ENCODE results near the gene METTL15.

METTL15 gene

GRCh38 chr11:28108958-28109357, 770 bp downstream of the METTL15 start:
- peaks cover 0 to 25% of the 10 kb centered on the region in 2 donors for H3K36me3 ChIP-seq (replicated peaks in 1 of 2; ENCODE audit: control insufficient read depth in 2 of 2, insufficient read depth in 2 of 2, low read length in 2 of 2)
- H2AK5ac ChIP-seq (ENCODE audit: low read depth, low read length) = no peak overlapping the region
- H3K23ac ChIP-seq (ENCODE audit: low read depth, low read length, poor library complexity) = no peak overlapping the region
- no peak overlapping the region for H3K18ac ChIP-seq (ENCODE audit: low read length)
- H2BK12ac ChIP-seq (ENCODE audit: low read length) = no peak overlapping the region
- peaks cover 2 to 13% of the 10 kb centered on the region in 2 donors for H3K4me1 ChIP-seq (ENCODE audit: control insufficient read depth in 2 of 2, insufficient read depth in 1 of 2, low read depth in 1 of 2, low read length in 2 of 2)
- DNase-seq (ENCODE audit: low spot score) = no peak
- WGBS, 2 donors (ENCODE audit: extremely low coverage in 2 of 2, insufficient read length in 2 of 2, insufficient replicate concordance in 1 of 2) = no CpG with 5 or more reads among the region's 3 CpGs
- H3K14ac ChIP-seq (ENCODE audit: low read length) = no peak overlapping the region
- no peak overlapping the region for H3K4ac ChIP-seq (ENCODE audit: low read length)
- no peak overlapping the region for H3K27ac ChIP-seq (replicated peaks; ENCODE audit: low read length)
- H3K79me1 ChIP-seq (ENCODE audit: low read depth, low read length) = no peaks in the 10 kb centered on the region
- no peak overlapping the region for H3K9ac ChIP-seq (ENCODE audit: low read depth, low read length, poor library complexity)
- H3K27me3 ChIP-seq (ENCODE audit: control insufficient read depth in 3 of 3, insufficient read depth in 3 of 3, low read depth in 1 of 3, low read length in 3 of 3) = no peaks in the 10 kb centered on the region
- H3K9me3 ChIP-seq (replicated peaks in 1 of 2; ENCODE audit: control insufficient read depth in 2 of 2, insufficient read depth in 1 of 2, low read depth in 1 of 2, low read length in 2 of 2) = no peaks in the 10 kb centered on the region
- H3K4me3 ChIP-seq (ENCODE audit: low read length in 2 of 2) = peak overlapping the region in 1 of 2 donors; percentile 68
- no peak overlapping the region for H4K91ac ChIP-seq (ENCODE audit: low read depth, low read length, poor library complexity)
- no peak overlapping the region for H2BK120ac ChIP-seq (ENCODE audit: low read depth, low read length)
- no peak overlapping the region for H2AFZ ChIP-seq (ENCODE audit: low read length)
- H2BK5ac ChIP-seq (ENCODE audit: low read length) = no peak overlapping the region
- H4K8ac ChIP-seq (ENCODE audit: low read depth, low read length) = no peak overlapping the region
- no peak overlapping the region for H2BK15ac ChIP-seq (ENCODE audit: low read length)
- H3K4me2 ChIP-seq (ENCODE audit: insufficient read depth, low read length, poor library complexity, severe bottlenecking) = no peak overlapping the region

GRCh38 chr11:28110108-28110820, 2.1 kb downstream of the METTL15 start:
- no peak overlapping the region for H3K14ac ChIP-seq (ENCODE audit: low read length)
- H3K36me3 ChIP-seq (replicated peaks in 1 of 2; ENCODE audit: control insufficient read depth in 2 of 2, insufficient read depth in 2 of 2, low read length in 2 of 2) = peaks cover 0 to 39% of the 10 kb centered on the region in 2 donors
- no peak overlapping the region for H4K91ac ChIP-seq (ENCODE audit: low read depth, low read length, poor library complexity)
- H2BK15ac ChIP-seq (ENCODE audit: low read length) = no peak overlapping the region
- H2AFZ ChIP-seq (ENCODE audit: low read length) = peak overlapping the region; percentile 93
- H3K4ac ChIP-seq (ENCODE audit: low read length) = no peak overlapping the region
- H3K4me2 ChIP-seq (ENCODE audit: insufficient read depth, low read length, poor library complexity, severe bottlenecking) = peak overlapping the region; percentile 45
- H3K27ac ChIP-seq (replicated peaks; ENCODE audit: low read length) = no peak overlapping the region
- H3K4me1 ChIP-seq (ENCODE audit: control insufficient read depth in 2 of 2, insufficient read depth in 1 of 2, low read depth in 1 of 2, low read length in 2 of 2) = peaks cover 2 to 9% of the 10 kb centered on the region in 2 donors
- peak overlapping the region; percentile 94 for H3K23ac ChIP-seq (ENCODE audit: low read depth, low read length, poor library complexity)
- H4K8ac ChIP-seq (ENCODE audit: low read depth, low read length) = no peak overlapping the region
- no peak overlapping the region for H2BK120ac ChIP-seq (ENCODE audit: low read depth, low read length)
- no peak overlapping the region for H3K9ac ChIP-seq (ENCODE audit: low read depth, low read length, poor library complexity)
- no peak overlapping the region for H2BK12ac ChIP-seq (ENCODE audit: low read length)
- H3K27me3 ChIP-seq (ENCODE audit: control insufficient read depth in 3 of 3, insufficient read depth in 3 of 3, low read depth in 1 of 3, low read length in 3 of 3) = no peaks in the 10 kb centered on the region
- H3K9me3 ChIP-seq (replicated peaks in 1 of 2; ENCODE audit: control insufficient read depth in 2 of 2, insufficient read depth in 1 of 2, low read depth in 1 of 2, low read length in 2 of 2) = no peaks in the 10 kb centered on the region
- peak overlapping the region; percentile 68 to 81 for H3K4me3 ChIP-seq (ENCODE audit: low read length in 2 of 2)
- no peaks in the 10 kb centered on the region for H3K79me1 ChIP-seq (ENCODE audit: low read depth, low read length)
- H3K18ac ChIP-seq (ENCODE audit: low read length) = peak overlapping the region; percentile 66
- WGBS, 2 donors (ENCODE audit: extremely low coverage in 2 of 2, insufficient read length in 2 of 2, insufficient replicate concordance in 1 of 2) = no CpG with 5 or more reads among the region's 31 CpGs
- H2BK5ac ChIP-seq (ENCODE audit: low read length) = no peak overlapping the region
- no peak overlapping the region for H2AK5ac ChIP-seq (ENCODE audit: low read depth, low read length)
- DNase-seq (ENCODE audit: low spot score) = peak; percentile 35

- no peak overlapping the region for H4K91ac ChIP-seq (ENCODE audit: low read depth, low read length, poor library complexity)
- H2AFZ ChIP-seq (ENCODE audit: low read length) = peak overlapping the region; percentile 93
- no peak overlapping the region for H2BK5ac ChIP-seq (ENCODE audit: low read length)
- H2BK12ac ChIP-seq (ENCODE audit: low read length) = no peak overlapping the region
- H4K8ac ChIP-seq (ENCODE audit: low read depth, low read length) = no peak overlapping the region
- no peak overlapping the region for H3K18ac ChIP-seq (ENCODE audit: low read length)
- H2BK120ac ChIP-seq (ENCODE audit: low read depth, low read length) = no peak overlapping the region
- no peak for DNase-seq (ENCODE audit: low spot score)
- no peaks in the 10 kb centered on the region for H3K79me1 ChIP-seq (ENCODE audit: low read depth, low read length)
- H3K27ac ChIP-seq (replicated peaks; ENCODE audit: low read length) = no peak overlapping the region
- no peaks in the 10 kb centered on the region for H3K9me3 ChIP-seq (replicated peaks in 1 of 2; ENCODE audit: control insufficient read depth in 2 of 2, insufficient read depth in 1 of 2, low read depth in 1 of 2, low read length in 2 of 2)
- H3K14ac ChIP-seq (ENCODE audit: low read length) = no peak overlapping the region
- no peak overlapping the region for H3K23ac ChIP-seq (ENCODE audit: low read depth, low read length, poor library complexity)
- H2AK5ac ChIP-seq (ENCODE audit: low read depth, low read length) = no peak overlapping the region
- H3K27me3 ChIP-seq (ENCODE audit: control insufficient read depth in 3 of 3, insufficient read depth in 3 of 3, low read depth in 1 of 3, low read length in 3 of 3) = no peaks in the 10 kb centered on the region
- H3K9ac ChIP-seq (ENCODE audit: low read depth, low read length, poor library complexity) = no peak overlapping the region
- H3K4me3 ChIP-seq (ENCODE audit: low read length in 2 of 2) = peak overlapping the region; percentile 68 to 81
- H2BK15ac ChIP-seq (ENCODE audit: low read length) = no peak overlapping the region
- H3K4ac ChIP-seq (ENCODE audit: low read length) = no peak overlapping the region
- peaks cover 2 to 9% of the 10 kb centered on the region in 2 donors for H3K4me1 ChIP-seq (ENCODE audit: control insufficient read depth in 2 of 2, insufficient read depth in 1 of 2, low read depth in 1 of 2, low read length in 2 of 2)
- peaks cover 0 to 44% of the 10 kb centered on the region in 2 donors for H3K36me3 ChIP-seq (replicated peaks in 1 of 2; ENCODE audit: control insufficient read depth in 2 of 2, insufficient read depth in 2 of 2, low read length in 2 of 2)
- H3K4me2 ChIP-seq (ENCODE audit: insufficient read depth, low read length, poor library complexity, severe bottlenecking) = peak overlapping the region; percentile 45
Measured at GRCh38 chr11:28110821-28111200, 2.6 kb downstream of the METTL15 start.

- Histone ChIP-seq H4K8ac (ENCODE audit: low read depth, low read length) (no peak overlapping the region), H4K91ac (ENCODE audit: low read depth, low read length, poor library complexity) (no peak overlapping the region), H2AFZ (ENCODE audit: low read length) (no peak overlapping the region), H3K4me3 (ENCODE audit: low read length in 2 of 2) (no peak overlapping the region), H3K14ac (ENCODE audit: low read length) (no peak overlapping the region), H2BK5ac (ENCODE audit: low read length) (no peak overlapping the region), H2BK120ac (ENCODE audit: low read depth, low read length) (no peak overlapping the region), H3K27ac (replicated peaks; ENCODE audit: low read length) (no peak overlapping the region), H3K4ac (ENCODE audit: low read length) (no peak overlapping the region), H2BK15ac (ENCODE audit: low read length) (no peak overlapping the region), H2BK12ac (ENCODE audit: low read length) (no peak overlapping the region), H3K23ac (ENCODE audit: low read depth, low read length, poor library complexity) (no peak overlapping the region), H3K27me3 (ENCODE audit: control insufficient read depth in 3 of 3, insufficient read depth in 3 of 3, low read depth in 1 of 3, low read length in 3 of 3) (no peaks in the 10 kb centered on the region), H3K4me2 (ENCODE audit: insufficient read depth, low read length, poor library complexity, severe bottlenecking) (no peak overlapping the region), H3K9me3 (replicated peaks in 1 of 2; ENCODE audit: control insufficient read depth in 2 of 2, insufficient read depth in 1 of 2, low read depth in 1 of 2, low read length in 2 of 2) (no peaks in the 10 kb centered on the region), H3K4me1 (ENCODE audit: control insufficient read depth in 2 of 2, insufficient read depth in 1 of 2, low read depth in 1 of 2, low read length in 2 of 2) (peaks cover 0 to 5% of the 10 kb centered on the region in 2 donors), H3K36me3 (replicated peaks in 1 of 2; ENCODE audit: control insufficient read depth in 2 of 2, insufficient read depth in 2 of 2, low read length in 2 of 2) (peaks cover 0 to 67% of the 10 kb centered on the region in 2 donors), H3K9ac (ENCODE audit: low read depth, low read length, poor library complexity) (no peak overlapping the region), H2AK5ac (ENCODE audit: low read depth, low read length) (no peak overlapping the region), H3K79me1 (ENCODE audit: low read depth, low read length) (no peaks in the 10 kb centered on the region), H3K18ac (ENCODE audit: low read length) (no peak overlapping the region)
- no peak for DNase-seq (ENCODE audit: low spot score)
- no CpG with 5 or more reads among the region's 4 CpGs for WGBS, 2 donors (ENCODE audit: extremely low coverage in 2 of 2, insufficient read length in 2 of 2, insufficient replicate concordance in 1 of 2)
Measured at GRCh38 chr11:28114116-28114515, 5.9 kb downstream of the METTL15 start.
